ENCODE measurements around the gene CDKAL1.

- no peak for TF ChIP-seq CTCF (IDR thresholded peaks at IDR 0.05)
- no peak for TF ChIP-seq EP300 (IDR thresholded peaks at IDR 0.05)
These were observed 174.3 kb downstream of the CDKAL1 start for GRCh38 chr6:20708367-20709124.

Data from esophagus muscularis mucosa (tissue), 3 donors.